ENCODE results near the gene FBXO2.

GRCh38 chr1:11620405-11620804, 33.8 kb downstream of the FBXO2 start:
- no peak for TF ChIP-seq CTCF (IDR thresholded peaks at IDR 0.05)
- no peak for TF ChIP-seq POLR2AphosphoS5 (IDR thresholded peaks at IDR 0.05; ENCODE audit: low read depth, low read length)
- no peak for TF ChIP-seq TCF7L2 (IDR thresholded peaks at IDR 0.05; ENCODE audit: low read depth, low read length)
